ENCODE measurements around the gene HTRA2.

HTRA2 gene

GRCh38 chr2:74576211-74576862 is 46.6 kb downstream of the HTRA2 start:
- peak overlapping the region; percentile 18 for H3K4me3 ChIP-seq (ENCODE audit: low read length)
- TF ChIP-seq, protein P1, sequence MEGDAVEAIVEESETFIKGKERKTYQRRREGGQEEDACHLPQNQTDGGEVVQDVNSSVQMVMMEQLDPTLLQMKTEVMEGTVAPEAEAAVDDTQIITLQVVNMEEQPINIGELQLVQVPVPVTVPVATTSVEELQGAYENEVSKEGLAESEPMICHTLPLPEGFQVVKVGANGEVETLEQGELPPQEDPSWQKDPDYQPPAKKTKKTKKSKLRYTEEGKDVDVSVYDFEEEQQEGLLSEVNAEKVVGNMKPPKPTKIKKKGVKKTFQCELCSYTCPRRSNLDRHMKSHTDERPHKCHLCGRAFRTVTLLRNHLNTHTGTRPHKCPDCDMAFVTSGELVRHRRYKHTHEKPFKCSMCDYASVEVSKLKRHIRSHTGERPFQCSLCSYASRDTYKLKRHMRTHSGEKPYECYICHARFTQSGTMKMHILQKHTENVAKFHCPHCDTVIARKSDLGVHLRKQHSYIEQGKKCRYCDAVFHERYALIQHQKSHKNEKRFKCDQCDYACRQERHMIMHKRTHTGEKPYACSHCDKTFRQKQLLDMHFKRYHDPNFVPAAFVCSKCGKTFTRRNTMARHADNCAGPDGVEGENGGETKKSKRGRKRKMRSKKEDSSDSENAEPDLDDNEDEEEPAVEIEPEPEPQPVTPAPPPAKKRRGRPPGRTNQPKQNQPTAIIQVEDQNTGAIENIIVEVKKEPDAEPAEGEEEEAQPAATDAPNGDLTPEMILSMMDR (conservative IDR thresholded peaks at IDR 0.05; ENCODE audit: low read length): no peak
- peak; percentile 96 for DNase-seq (ENCODE audit: low read depth)

- no peak overlapping the region; the same call in 1 of the 2 replicates for H3K4me3 ChIP-seq (ENCODE audit: low read length)
- TF ChIP-seq, protein P1 (conservative IDR thresholded peaks at IDR 0.05; ENCODE audit: low read length): peak; percentile 56
- peak; percentile 98 for DNase-seq (ENCODE audit: low read depth)
Measured at GRCh38 chr2:74576863-74577229, 47.1 kb downstream of the HTRA2 start.

- H3K4me3 ChIP-seq (ENCODE audit: low read length): no peak overlapping the region
- DNase-seq (ENCODE audit: low read depth): peak; percentile 43
- TF ChIP-seq, protein P1 (conservative IDR thresholded peaks at IDR 0.05; ENCODE audit: low read length): no peak
Measured at GRCh38 chr2:74577448-74577847, 47.7 kb downstream of the HTRA2 start.

GRCh38 chr2:74578408-74578807 is 48.7 kb downstream of the HTRA2 start:
- no peak overlapping the region for H3K4me3 ChIP-seq (ENCODE audit: low read length)
- no peak for DNase-seq (ENCODE audit: low read depth)
- TF ChIP-seq, protein P1 (conservative IDR thresholded peaks at IDR 0.05; ENCODE audit: low read length): no peak

GRCh38 chr2:74581463-74581862 is 51.7 kb downstream of the HTRA2 start:
- no peak for DNase-seq (ENCODE audit: low read depth)
- TF ChIP-seq, protein P1 (conservative IDR thresholded peaks at IDR 0.05; ENCODE audit: low read length): no peak
- H3K4me3 ChIP-seq (ENCODE audit: low read length): no peak overlapping the region

DNA sequence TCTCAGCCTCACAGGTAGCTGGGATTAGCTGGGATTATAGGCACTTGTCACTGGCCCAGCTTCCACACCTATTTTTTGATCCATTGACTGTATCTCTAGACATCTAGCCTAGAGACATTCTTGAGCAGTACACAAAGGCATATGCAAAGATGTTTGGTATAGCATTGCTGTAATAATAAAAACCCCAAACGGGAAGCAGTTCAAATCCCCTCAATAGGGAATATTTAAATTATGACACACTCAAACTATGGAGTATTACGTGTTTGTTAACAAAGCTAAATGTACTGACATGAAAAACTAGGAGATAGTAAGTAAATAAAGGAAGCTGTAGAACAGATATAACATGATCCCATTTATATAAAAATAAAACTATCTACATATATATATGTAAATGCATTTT is 52.5 kb downstream of the HTRA2 start:
- TF ChIP-seq, protein P1 (conservative IDR thresholded peaks at IDR 0.05; ENCODE audit: low read length): no peak
- H3K4me3 ChIP-seq (ENCODE audit: low read length): no peak overlapping the region
- DNase-seq (ENCODE audit: low read depth): no peak
